GM10266 (cell line): ENCODE results near the gene MEGF6.

Source experiments
- DNase-seq: peaks from one replicate; pipeline ENCODE4 v3.0.0; 2012; ENCODE audit errors: extremely low spot score
- TF ChIP-seq, protein P1 (sequence below): IDR thresholded peaks from 2 replicates; pipeline ENCODE4 v1.5.1; 2012; ENCODE audit warnings: mild to moderate bottlenecking, low read depth; ENCODE audit not compliant: control insufficient read depth, insufficient read depth; ENCODE audit errors: missing control alignments

The MEGF6 gene

DNA sequence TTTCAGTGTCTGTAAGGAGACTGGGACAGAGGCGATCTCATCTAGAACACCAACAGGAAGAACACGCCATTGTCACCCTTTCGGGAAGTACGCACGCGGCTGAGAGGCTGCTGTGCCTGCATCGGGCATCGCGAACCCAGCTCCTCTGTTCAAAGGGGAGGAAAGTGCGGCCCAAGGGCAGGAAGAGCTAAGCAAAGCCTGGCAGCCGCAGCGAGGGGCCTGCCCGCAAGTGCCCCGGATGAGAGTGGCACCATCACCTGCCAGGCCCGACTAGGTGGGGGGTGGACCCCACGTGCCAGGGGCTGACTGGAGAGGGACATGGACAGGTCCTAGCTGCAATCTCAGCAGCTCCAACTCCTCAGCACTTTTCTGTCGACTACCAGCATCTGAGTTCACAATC lies 21.0 kb upstream of the MEGF6 start:
- DNase-seq, result no peak
- TF ChIP-seq, protein P1, sequence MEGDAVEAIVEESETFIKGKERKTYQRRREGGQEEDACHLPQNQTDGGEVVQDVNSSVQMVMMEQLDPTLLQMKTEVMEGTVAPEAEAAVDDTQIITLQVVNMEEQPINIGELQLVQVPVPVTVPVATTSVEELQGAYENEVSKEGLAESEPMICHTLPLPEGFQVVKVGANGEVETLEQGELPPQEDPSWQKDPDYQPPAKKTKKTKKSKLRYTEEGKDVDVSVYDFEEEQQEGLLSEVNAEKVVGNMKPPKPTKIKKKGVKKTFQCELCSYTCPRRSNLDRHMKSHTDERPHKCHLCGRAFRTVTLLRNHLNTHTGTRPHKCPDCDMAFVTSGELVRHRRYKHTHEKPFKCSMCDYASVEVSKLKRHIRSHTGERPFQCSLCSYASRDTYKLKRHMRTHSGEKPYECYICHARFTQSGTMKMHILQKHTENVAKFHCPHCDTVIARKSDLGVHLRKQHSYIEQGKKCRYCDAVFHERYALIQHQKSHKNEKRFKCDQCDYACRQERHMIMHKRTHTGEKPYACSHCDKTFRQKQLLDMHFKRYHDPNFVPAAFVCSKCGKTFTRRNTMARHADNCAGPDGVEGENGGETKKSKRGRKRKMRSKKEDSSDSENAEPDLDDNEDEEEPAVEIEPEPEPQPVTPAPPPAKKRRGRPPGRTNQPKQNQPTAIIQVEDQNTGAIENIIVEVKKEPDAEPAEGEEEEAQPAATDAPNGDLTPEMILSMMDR, result no peak

DNA sequence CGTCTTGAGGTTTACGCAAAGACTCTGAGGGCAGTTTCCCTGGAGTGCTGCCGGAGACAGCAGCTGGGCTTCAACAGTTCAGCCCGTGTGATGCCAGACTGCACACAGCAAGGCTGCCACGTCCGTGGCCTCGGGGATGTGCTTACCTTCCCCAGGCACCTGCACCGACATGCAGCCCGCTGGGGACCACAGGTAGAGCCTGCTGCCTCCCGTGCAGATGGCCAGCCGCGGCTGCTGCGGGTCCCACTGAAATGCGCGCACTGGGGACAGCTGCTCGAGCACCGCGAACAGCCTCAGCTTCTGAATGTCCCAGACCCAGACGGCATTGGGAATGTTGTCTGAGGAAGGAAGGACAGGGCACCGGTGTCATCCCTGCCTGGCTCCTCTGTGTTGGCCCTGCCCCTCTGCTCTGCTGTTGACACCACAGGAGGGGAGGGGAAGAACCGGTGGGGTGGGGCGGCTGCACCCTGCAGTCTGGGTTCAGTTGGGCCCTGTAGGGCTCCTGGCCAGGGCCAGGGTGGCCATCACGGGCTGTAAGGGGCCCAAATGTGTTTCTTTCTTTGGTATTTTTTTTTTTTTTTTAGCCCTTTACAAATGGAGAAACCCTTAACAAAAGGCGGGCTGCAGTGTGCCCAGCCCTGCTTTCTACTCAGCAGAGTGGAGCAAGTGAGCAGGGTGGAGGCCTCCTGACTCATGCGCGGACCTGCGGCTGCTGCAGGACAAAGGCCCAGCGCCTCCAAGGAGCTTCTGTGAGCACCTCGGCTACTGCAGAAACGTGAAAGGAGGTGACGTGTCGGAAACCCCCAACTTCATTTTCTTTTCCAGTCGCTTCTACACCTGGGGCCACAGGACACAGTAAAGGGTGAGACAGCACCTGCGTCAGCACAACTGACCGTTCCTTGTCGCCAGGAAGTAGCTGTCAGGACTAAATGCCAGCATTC lies 20.3 kb upstream of the MEGF6 start:
- TF ChIP-seq, protein P1, result no peak
- DNase-seq, result no peak

DNA sequence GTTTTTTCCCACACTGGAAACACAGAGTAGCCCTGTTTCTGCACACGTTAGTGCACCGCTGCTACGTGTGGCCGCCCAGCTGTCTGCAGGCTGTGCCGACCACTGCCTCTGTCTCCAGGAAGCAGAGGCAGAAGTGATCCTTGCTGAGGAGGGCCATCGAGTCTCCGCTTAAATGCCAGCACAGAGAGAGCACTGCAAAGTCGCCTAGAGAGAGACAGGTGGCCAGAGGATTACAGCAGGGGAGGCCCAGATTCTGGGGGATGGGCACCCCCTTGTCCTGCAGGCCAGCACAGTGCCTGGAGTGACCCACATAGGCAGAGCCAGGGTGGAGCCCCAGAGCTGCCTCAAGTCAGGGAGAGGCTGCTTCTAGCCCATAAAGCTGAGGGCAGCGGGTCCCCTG lies 19.6 kb upstream of the MEGF6 start:
- DNase-seq, result no peak
- TF ChIP-seq, protein P1, result no peak

DNA sequence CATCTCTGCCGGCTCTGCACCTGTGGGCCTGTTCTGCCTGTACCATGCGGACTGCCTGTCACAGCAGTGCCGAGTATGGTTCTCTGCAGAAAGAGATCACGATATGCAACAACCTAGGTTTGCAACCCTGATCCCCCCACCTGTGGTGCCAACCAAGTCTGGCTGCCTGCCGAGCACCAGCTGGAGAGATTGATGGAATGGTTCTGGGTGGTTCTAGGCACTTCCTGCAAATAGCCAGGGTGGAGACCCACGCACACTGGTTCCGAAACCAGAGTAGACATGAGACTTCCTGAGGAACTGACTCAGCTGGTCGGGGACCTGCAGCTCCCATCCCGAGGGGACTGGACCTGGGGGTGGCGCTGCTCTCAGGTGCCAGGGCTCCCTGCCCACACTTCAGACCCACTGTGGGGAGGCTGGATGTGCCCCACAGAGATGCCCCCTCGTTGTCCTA lies 18.9 kb upstream of the MEGF6 start:
- TF ChIP-seq, protein P1, result no peak
- no peak for DNase-seq

DNA sequence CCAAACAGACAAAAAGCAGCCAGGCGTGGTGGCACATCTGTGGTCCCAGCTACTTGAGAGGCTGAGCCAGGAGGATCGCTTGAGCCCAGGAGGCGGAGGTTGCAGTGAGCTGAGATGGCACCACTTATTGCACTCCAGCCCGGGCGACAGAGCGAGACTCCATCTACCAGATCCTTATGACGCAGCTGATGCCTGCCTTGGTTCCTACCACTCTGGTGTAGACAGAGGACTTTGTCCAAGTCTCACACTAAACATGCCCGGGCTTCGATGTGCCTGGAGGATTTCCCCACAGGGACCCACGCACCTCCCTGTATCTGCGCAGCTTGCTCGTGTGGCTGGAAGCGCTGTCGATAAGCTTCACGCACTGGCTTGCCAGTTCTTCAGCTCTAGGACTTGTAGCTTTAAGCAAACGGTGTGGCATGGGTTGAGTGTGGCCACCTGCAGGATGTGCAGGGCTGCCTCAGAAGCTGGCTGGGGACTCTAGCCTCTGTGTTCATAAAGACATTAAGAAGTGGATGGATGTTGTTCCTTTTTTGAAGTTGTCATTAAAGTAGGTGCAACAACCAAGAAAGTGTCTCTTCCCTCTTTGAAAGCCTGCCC lies 18.4 kb upstream of the MEGF6 start:
- DNase-seq, result no peak
- TF ChIP-seq, protein P1, result no peak

DNA sequence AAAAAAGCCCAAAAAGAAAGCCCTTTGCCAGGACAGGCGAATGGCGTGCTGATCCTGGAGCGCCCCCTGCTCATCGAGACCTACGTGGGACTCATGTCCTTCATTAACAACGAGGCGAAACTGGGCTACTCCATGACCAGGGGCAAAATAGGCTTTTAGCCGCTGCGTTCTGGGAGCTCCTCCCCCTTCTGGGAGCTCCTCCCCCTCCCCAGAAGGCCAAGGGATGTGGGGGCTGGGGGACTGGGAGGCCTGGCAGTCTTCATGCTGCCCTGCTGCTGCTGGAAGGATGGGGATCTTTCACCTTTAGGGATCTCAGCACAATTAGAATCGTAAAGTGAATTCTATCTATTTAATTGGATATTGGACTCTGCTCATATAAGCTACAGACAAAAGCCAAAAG lies 17.1 kb upstream of the MEGF6 start:
- no peak for DNase-seq
- TF ChIP-seq, protein P1, result no peak

DNA sequence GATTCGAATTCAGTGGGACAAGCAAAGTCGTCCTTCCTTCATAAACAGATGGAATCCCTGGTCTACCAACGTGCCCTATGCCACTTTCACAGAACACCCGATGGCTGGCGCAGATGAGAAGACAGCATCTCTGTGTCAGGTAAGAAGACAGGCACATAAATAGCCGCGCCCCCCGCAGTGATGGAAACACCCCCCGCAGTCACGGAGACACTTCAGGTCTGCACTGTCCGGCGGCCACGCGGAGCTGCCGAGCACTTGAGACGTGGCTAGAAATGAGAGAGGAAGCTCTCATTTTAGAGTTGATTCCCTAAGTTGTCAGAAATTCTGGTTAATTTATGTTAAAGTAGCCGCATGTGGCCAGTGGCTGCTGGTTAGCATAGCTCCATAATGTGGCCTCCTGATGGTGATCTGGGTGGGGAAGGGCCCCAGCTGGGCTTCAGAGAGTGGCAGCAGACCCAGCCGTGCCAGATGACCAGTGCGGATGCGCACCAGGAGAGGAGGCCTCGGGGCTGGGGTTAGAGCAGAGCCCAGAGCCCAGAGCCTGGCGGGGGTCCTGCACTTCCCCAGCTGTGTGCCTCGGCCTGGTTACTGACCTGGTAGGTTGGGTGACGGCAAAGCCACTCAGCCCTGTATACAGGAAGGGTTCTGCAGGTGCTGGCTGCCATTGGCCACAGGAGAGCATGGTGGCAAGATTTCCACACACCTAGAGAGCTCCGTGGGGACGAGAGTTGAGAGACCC lies 16.4 kb upstream of the MEGF6 start:
- TF ChIP-seq, protein P1, result no peak
- no peak for DNase-seq
